GM12878 (cell line): ENCODE results near the gene GNAI2. TPM values are rescaled to one million over a fixed set of nuclear protein-coding genes. Genes with fewer than 3 reads are reported as not detected.

Experiments used
- CHD1 ChIP-seq: IDR thresholded peaks from 2 replicates; pipeline ENCODE4 v1.6.1; 2012; ENCODE audit warnings: low read depth, low read length, improper control_type of control experiment
- EED ChIP-seq: sonication (generic); IDR thresholded peaks from 2 replicates; pipeline ENCODE4 v1.6.1; 2016; ENCODE audit warnings: antibody characterized with exemption, low read depth
- GABPA ChIP-seq: IDR thresholded peaks from 2 replicates; pipeline ENCODE4 v1.6.1; 2014; ENCODE audit warnings: antibody characterized with exemption, low read depth, mild to moderate bottlenecking, inconsistent platforms
- GATAD2B ChIP-seq: fragments of 450-650 bp; conservative IDR thresholded peaks from 2 replicates; pipeline ENCODE4 v1.6.1; 2017; ENCODE audit warnings: low read depth, mild to moderate bottlenecking, moderate library complexity
- HDGF ChIP-seq: fragments of 450-650 bp; IDR thresholded peaks from 2 replicates; pipeline ENCODE4 v1.6.1; 2016; ENCODE audit warnings: antibody characterized with exemption
- LARP7 ChIP-seq: fragments of 450-650 bp; IDR thresholded peaks from 2 replicates; pipeline ENCODE4 v1.6.1; 2017; ENCODE audit warnings: mild to moderate bottlenecking
- MEF2B ChIP-seq: fragments of 450-650 bp; IDR thresholded peaks from 2 replicates; pipeline ENCODE4 v1.6.1; 2018; ENCODE audit warnings: mild to moderate bottlenecking, moderate library complexity; ENCODE audit not compliant: partially characterized antibody, poor library complexity, severe bottlenecking
- MXI1 ChIP-seq: fragments of 150-350 bp; IDR thresholded peaks from 2 replicates; pipeline ENCODE4 v1.6.1; 2011; ENCODE audit warnings: low read depth, mild to moderate bottlenecking, inconsistent platforms, low read length, improper control_type of control experiment
- NBN ChIP-seq: fragments of 450-650 bp; IDR thresholded peaks from 2 replicates; pipeline ENCODE4 v1.6.1; 2016
- RELA ChIP-seq: fragments of 450-650 bp; IDR thresholded peaks from 2 replicates; pipeline ENCODE4 v1.8.0; 2014; ENCODE audit warnings: borderline replicate concordance; ENCODE audit not compliant: partially characterized antibody
- RUNX3 ChIP-seq: IDR thresholded peaks from 2 replicates; pipeline ENCODE4 v1.6.1; 2012; ENCODE audit warnings: low read length, inconsistent platforms
- SPI1 ChIP-seq: IDR thresholded peaks from 2 replicates; pipeline ENCODE4 v1.6.1; 2011; ENCODE audit warnings: low read depth, mild to moderate bottlenecking, low read length, moderate library complexity, borderline replicate concordance; ENCODE audit not compliant: insufficient read depth
- SUPT20H ChIP-seq: IDR thresholded peaks from 2 replicates; pipeline ENCODE4 v1.6.1; 2011; ENCODE audit warnings: low read depth, mild to moderate bottlenecking, low read length, moderate library complexity, borderline replicate concordance; ENCODE audit not compliant: control insufficient read depth
- YBX1 ChIP-seq: fragments of 450-650 bp; IDR thresholded peaks from 2 replicates; pipeline ENCODE4 v1.6.1; 2016; ENCODE audit warnings: antibody characterized with exemption
- ZNF207 ChIP-seq: fragments of 450-650 bp; IDR thresholded peaks from 2 replicates; pipeline ENCODE4 v1.6.1; 2014; ENCODE audit warnings: antibody characterized with exemption, mild to moderate bottlenecking, borderline replicate concordance
- ZSCAN29 ChIP-seq: fragments of 450-650 bp; IDR thresholded peaks from 2 replicates; pipeline ENCODE4 v1.6.1; 2017; ENCODE audit warnings: mild to moderate bottlenecking, moderate library complexity
- polyA plus RNA-seq, 11 experiments: library from polyadenylated mRNA; depleted of rRNA in 4 of 11; unstranded in 6 of 11; stranded (reverse) in 5 of 11; fragments of >200 nt; fragmentation: Nextera tagmentation in 4 of 11; fragmentation: Illumina TruSeq in 1 of 11; extraction: Ambion mirVana in 4 of 11; extraction: Trizol in 1 of 11; gene quantifications; 1 replicate in 1 of 11; 2 replicates in 10 of 11; pipeline versions ENCODE4 v1.2.1 to v1.2.3, GENCODE V29; 2011 to 2016; ENCODE audit warnings: inconsistent platforms in 2 of 11, missing spikeins in 2 of 11, low read depth in 1 of 11
- total RNA-seq, 4 experiments: library from RNA; depleted of rRNA in 3 of 4; stranded (reverse); fragments of >200 nt in 3 of 4; fragmentation: Illumina TruSeq in 1 of 4; extraction: Trizol in 1 of 4; gene quantifications; 2 replicates each; pipeline versions ENCODE4 v1.2.1 to v1.2.3, GENCODE V29; 2013 to 2021
- TF ChIP-seq, protein P1 (sequence below): fragments of 450-650 bp; IDR thresholded peaks from 2 replicates; pipeline ENCODE4 v1.6.1; 2017; ENCODE audit warnings: mild to moderate bottlenecking
- TF ChIP-seq, protein P2 (sequence below): IDR thresholded peaks from 2 replicates; pipeline ENCODE4 v1.6.1; 2012; ENCODE audit warnings: low read length, inconsistent platforms
- TF ChIP-seq, protein P3 (sequence below): IDR thresholded peaks from 2 replicates; pipeline ENCODE4 v1.6.1; 2011; ENCODE audit warnings: borderline replicate concordance, low read depth, mild to moderate bottlenecking, moderate library complexity, low read length; ENCODE audit not compliant: insufficient read depth, poor library complexity, severe bottlenecking
- TF ChIP-seq, protein P4 (sequence below): IDR thresholded peaks from 2 replicates; pipeline ENCODE4 v1.6.1; 2012; ENCODE audit warnings: mild to moderate bottlenecking, low read depth, low read length

Gene GNAI2
- total and polyA plus RNA-seq, 10 of the 15 experiments (the other 5 are each of a cell fraction or from before 2014, with no cell fraction given), result 5.0 to 346 (median 237) TPM

DNA sequence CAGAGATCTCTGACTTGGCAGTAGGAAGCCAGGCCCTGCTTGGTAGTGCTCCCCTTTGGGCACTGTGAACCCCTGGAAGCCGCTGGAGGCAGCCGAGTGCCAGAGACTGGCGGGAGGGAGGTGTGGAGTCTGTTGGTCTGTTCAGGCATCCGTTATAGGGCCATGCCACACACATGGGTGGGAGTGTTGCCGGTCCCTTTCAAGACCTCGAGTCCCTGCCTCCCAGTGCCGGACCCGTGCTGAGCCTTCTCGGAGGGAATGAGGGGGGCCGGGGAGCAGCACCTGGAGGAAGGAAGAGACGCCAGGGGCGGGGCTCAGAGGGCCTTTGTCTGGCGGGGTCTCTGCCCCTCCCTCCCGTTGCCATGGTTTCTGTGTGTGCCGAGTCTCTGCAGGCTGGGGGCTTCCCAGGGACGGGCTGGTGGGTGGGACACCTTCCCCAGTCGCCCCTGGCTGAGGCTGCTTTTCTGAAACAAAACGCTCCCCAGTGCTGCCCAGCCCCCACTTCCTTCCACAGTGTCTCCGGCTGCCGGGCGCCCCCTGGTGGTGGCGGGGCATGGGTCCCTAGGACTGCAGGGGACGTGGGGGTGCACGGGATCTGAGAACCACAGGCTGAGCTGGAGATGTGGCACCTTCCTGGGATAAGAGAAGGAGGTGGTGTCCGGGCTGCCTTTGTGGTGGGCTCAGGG lies 10.0 kb downstream of the GNAI2 start (continued):
- TF ChIP-seq, protein P1, sequence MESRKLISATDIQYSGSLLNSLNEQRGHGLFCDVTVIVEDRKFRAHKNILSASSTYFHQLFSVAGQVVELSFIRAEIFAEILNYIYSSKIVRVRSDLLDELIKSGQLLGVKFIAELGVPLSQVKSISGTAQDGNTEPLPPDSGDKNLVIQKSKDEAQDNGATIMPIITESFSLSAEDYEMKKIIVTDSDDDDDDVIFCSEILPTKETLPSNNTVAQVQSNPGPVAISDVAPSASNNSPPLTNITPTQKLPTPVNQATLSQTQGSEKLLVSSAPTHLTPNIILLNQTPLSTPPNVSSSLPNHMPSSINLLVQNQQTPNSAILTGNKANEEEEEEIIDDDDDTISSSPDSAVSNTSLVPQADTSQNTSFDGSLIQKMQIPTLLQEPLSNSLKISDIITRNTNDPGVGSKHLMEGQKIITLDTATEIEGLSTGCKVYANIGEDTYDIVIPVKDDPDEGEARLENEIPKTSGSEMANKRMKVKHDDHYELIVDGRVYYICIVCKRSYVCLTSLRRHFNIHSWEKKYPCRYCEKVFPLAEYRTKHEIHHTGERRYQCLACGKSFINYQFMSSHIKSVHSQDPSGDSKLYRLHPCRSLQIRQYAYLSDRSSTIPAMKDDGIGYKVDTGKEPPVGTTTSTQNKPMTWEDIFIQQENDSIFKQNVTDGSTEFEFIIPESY, result no peak
- TF ChIP-seq, protein P2, sequence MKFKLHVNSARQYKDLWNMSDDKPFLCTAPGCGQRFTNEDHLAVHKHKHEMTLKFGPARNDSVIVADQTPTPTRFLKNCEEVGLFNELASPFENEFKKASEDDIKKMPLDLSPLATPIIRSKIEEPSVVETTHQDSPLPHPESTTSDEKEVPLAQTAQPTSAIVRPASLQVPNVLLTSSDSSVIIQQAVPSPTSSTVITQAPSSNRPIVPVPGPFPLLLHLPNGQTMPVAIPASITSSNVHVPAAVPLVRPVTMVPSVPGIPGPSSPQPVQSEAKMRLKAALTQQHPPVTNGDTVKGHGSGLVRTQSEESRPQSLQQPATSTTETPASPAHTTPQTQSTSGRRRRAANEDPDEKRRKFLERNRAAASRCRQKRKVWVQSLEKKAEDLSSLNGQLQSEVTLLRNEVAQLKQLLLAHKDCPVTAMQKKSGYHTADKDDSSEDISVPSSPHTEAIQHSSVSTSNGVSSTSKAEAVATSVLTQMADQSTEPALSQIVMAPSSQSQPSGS, result no peak
- no peak; the same call in 1 of the 2 replicates for TF ChIP-seq LARP7
- peak; percentile 69; the same call in 1 of the 2 replicates for TF ChIP-seq GATAD2B
- TF ChIP-seq SPI1, result peak; percentile 66; the same call in 1 of the 2 replicates
- peak; percentile 55; the same call in 1 of the 2 replicates for TF ChIP-seq MXI1
- TF ChIP-seq ZNF207, result peak; percentile 69; the same call in 1 of the 2 replicates
- TF ChIP-seq, protein P3, sequence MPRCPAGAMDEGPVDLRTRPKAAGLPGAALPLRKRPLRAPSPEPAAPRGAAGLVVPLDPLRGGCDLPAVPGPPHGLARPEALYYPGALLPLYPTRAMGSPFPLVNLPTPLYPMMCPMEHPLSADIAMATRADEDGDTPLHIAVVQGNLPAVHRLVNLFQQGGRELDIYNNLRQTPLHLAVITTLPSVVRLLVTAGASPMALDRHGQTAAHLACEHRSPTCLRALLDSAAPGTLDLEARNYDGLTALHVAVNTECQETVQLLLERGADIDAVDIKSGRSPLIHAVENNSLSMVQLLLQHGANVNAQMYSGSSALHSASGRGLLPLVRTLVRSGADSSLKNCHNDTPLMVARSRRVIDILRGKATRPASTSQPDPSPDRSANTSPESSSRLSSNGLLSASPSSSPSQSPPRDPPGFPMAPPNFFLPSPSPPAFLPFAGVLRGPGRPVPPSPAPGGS, result no peak
- TF ChIP-seq SUPT20H, result no peak
- no peak for TF ChIP-seq RUNX3
- TF ChIP-seq CHD1, result no peak
- no peak; the same call in 1 of the 2 replicates for TF ChIP-seq EED
- TF ChIP-seq HDGF, result no peak
- TF ChIP-seq, protein P4, sequence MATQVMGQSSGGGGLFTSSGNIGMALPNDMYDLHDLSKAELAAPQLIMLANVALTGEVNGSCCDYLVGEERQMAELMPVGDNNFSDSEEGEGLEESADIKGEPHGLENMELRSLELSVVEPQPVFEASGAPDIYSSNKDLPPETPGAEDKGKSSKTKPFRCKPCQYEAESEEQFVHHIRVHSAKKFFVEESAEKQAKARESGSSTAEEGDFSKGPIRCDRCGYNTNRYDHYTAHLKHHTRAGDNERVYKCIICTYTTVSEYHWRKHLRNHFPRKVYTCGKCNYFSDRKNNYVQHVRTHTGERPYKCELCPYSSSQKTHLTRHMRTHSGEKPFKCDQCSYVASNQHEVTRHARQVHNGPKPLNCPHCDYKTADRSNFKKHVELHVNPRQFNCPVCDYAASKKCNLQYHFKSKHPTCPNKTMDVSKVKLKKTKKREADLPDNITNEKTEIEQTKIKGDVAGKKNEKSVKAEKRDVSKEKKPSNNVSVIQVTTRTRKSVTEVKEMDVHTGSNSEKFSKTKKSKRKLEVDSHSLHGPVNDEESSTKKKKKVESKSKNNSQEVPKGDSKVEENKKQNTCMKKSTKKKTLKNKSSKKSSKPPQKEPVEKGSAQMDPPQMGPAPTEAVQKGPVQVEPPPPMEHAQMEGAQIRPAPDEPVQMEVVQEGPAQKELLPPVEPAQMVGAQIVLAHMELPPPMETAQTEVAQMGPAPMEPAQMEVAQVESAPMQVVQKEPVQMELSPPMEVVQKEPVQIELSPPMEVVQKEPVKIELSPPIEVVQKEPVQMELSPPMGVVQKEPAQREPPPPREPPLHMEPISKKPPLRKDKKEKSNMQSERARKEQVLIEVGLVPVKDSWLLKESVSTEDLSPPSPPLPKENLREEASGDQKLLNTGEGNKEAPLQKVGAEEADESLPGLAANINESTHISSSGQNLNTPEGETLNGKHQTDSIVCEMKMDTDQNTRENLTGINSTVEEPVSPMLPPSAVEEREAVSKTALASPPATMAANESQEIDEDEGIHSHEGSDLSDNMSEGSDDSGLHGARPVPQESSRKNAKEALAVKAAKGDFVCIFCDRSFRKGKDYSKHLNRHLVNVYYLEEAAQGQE, result no peak
- TF ChIP-seq NBN, result peak; percentile 75
- TF ChIP-seq MEF2B, result peak; percentile 53
- peak; percentile 28; the same call in 1 of the 2 replicates for TF ChIP-seq GABPA
- TF ChIP-seq YBX1, result no peak
- no peak for TF ChIP-seq RELA
- TF ChIP-seq ZSCAN29, result no peak
